CD4-positive, alpha-beta T cell treated with Interleukin-21 for 1 hour (primary cell): Measurements from ENCODE around the gene DDX42.
"Not testable (repeated sequence)": the region's sequence is repeated elsewhere in the genome, so short reads cannot be mapped to it uniquely, and the experiment has no call there.

ENCODE experiments used
- DNase-seq: peaks from one replicate; pipeline ENCODE4 v3.0.0-alpha.2; 2020

DDX42 gene

GRCh38 chr17:63780507-63780906, 6.5 kb downstream of the DDX42 start:
- DNase-seq: no peak

GRCh38 chr17:63780928-63781327, 7.0 kb downstream of the DDX42 start:
- DNase-seq: no peak

GRCh38 chr17:63783522-63783921, 9.6 kb downstream of the DDX42 start:
- DNase-seq: no peak

- DNase-seq: no peak
Measured at GRCh38 chr17:63785556-63785955, 11.6 kb downstream of the DDX42 start.

- no peak for DNase-seq
Measured at GRCh38 chr17:63786117-63786516, 12.1 kb downstream of the DDX42 start.

GRCh38 chr17:63786971-63787711, 13.2 kb downstream of the DDX42 start:
- DNase-seq: no peak

GRCh38 chr17:63790057-63790456, 16.1 kb downstream of the DDX42 start:
- no peak for DNase-seq

GRCh38 chr17:63792055-63792729, 18.2 kb downstream of the DDX42 start:
- no peak for DNase-seq

- not testable (repeated sequence) for DNase-seq
Measured at GRCh38 chr17:63796375-63796774, 22.4 kb downstream of the DDX42 start.

GRCh38 chr17:63798572-63799106, 24.7 kb downstream of the DDX42 start:
- DNase-seq: no peak

- DNase-seq: no peak
Measured at GRCh38 chr17:63800783-63801182, 26.8 kb downstream of the DDX42 start.

GRCh38 chr17:63804328-63804727, 30.4 kb downstream of the DDX42 start:
- DNase-seq: no peak

- no peak for DNase-seq
Measured at GRCh38 chr17:63805591-63805990, 31.6 kb downstream of the DDX42 start.

GRCh38 chr17:63809970-63810369, 36.0 kb downstream of the DDX42 start:
- no peak for DNase-seq

- DNase-seq: no peak
Measured at GRCh38 chr17:63816123-63816522, 42.2 kb downstream of the DDX42 start.

- DNase-seq: no peak
Measured at GRCh38 chr17:63816669-63817068, 42.7 kb downstream of the DDX42 start.

- no peak for DNase-seq
Measured at GRCh38 chr17:63817736-63818385, 43.9 kb downstream of the DDX42 start.

- DNase-seq: no peak
Measured at GRCh38 chr17:63819131-63819530, 45.2 kb downstream of the DDX42 start.

GRCh38 chr17:63819585-63820537, 45.9 kb downstream of the DDX42 start:
- peak; percentile 44 for DNase-seq

- DNase-seq: no peak
Measured at GRCh38 chr17:63820963-63821561, 47.1 kb downstream of the DDX42 start.

GRCh38 chr17:63821804-63822203, 47.8 kb downstream of the DDX42 start:
- DNase-seq: no peak

GRCh38 chr17:63822537-63822936, 48.6 kb downstream of the DDX42 start:
- DNase-seq: no peak
